22Rv1 (cell line): ENCODE data around the gene GOLGA5.

Source experiments
- H3K27ac ChIP-seq: fragments of 450-650 bp; 2 replicates; pipeline ENCODE4 v1.5.1; 2017
- ZFX ChIP-seq: fragments of 450-650 bp; IDR thresholded peaks from 2 replicates; pipeline ENCODE4 v1.6.1; 2017; ENCODE audit warnings: antibody characterized with exemption, borderline replicate concordance
- TF ChIP-seq, protein P1 (sequence below): fragments of 450-650 bp; IDR thresholded peaks from 2 replicates; pipeline ENCODE4 v1.5.1; 2017; ENCODE audit warnings: mild to moderate bottlenecking

Gene GOLGA5

DNA sequence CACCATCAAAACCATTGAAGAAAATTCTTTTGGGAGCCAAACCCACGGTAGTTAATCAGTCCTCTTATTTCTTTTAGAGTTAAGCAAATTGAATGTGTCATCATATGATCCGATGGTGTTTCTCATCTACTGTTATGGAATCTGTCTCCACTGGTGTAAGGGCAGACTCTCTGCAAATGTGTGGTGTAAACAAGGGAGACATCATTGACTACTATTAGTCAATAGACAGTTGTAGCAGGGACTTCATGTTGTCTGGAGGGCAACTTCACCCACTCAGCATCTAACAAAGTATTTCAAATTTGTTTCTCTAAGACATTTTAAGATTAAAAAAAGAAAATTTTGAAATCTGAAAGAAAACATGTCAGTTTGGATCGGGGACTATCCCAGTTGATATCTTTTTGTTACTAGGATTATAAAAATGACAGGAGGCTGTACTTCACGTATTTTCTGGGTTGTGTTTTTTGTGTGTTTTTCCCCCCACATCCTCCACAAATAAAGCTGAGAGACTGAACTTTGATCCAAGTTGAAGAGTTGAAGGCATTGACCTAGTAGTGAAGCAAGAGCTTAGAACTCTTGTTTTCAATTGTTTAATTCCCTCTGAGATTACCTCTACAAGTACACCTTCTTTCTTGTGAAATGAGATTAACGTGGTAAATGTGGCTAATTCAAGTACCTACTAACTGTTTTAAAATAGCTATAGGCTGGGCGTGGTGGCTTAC, 4.0 kb downstream of the GOLGA5 start:
- no peak overlapping the region for H3K27ac ChIP-seq
- no peak for TF ChIP-seq ZFX
- TF ChIP-seq, protein P1, sequence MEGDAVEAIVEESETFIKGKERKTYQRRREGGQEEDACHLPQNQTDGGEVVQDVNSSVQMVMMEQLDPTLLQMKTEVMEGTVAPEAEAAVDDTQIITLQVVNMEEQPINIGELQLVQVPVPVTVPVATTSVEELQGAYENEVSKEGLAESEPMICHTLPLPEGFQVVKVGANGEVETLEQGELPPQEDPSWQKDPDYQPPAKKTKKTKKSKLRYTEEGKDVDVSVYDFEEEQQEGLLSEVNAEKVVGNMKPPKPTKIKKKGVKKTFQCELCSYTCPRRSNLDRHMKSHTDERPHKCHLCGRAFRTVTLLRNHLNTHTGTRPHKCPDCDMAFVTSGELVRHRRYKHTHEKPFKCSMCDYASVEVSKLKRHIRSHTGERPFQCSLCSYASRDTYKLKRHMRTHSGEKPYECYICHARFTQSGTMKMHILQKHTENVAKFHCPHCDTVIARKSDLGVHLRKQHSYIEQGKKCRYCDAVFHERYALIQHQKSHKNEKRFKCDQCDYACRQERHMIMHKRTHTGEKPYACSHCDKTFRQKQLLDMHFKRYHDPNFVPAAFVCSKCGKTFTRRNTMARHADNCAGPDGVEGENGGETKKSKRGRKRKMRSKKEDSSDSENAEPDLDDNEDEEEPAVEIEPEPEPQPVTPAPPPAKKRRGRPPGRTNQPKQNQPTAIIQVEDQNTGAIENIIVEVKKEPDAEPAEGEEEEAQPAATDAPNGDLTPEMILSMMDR: no peak

GRCh38 chr14:92798811-92799210, 4.7 kb downstream of the GOLGA5 start:
- TF ChIP-seq, protein P1: no peak
- TF ChIP-seq ZFX: no peak

GRCh38 chr14:92800012-92800411, 5.9 kb downstream of the GOLGA5 start:
- no peak for TF ChIP-seq ZFX
- TF ChIP-seq, protein P1: no peak
- H3K27ac ChIP-seq: no peak overlapping the region; the same call in 1 of the 2 replicates

More at GRCh38 chr14:92798811-92799210, 4.7 kb downstream of the GOLGA5 start:
- H3K27ac ChIP-seq: no peak overlapping the region

DNA sequence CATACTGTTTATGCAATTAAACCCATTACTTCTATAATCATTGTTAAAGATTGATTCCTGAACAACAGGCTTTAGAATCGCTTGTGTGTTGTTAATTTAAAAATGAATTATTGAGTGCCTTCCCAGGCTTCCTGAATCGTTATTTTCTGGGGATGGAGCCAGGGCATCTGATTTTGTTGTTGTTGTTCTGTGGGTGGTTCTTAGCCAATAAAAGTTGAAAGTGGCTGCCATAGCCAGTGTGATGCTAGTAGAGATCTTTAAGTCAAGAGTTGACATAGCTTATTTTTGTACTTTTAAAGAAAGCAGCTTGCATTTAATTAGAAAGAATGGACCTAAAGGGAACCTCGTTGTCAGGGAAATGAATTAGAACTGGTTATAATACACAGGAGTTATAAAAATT, 6.4 kb downstream of the GOLGA5 start:
- no peak overlapping the region; the same call in 1 of the 2 replicates for H3K27ac ChIP-seq
- TF ChIP-seq, protein P1: no peak
- TF ChIP-seq ZFX: no peak

GRCh38 chr14:92801917-92802316, 7.8 kb downstream of the GOLGA5 start:
- H3K27ac ChIP-seq: no peak overlapping the region
- TF ChIP-seq, protein P1: no peak
- no peak for TF ChIP-seq ZFX

DNA sequence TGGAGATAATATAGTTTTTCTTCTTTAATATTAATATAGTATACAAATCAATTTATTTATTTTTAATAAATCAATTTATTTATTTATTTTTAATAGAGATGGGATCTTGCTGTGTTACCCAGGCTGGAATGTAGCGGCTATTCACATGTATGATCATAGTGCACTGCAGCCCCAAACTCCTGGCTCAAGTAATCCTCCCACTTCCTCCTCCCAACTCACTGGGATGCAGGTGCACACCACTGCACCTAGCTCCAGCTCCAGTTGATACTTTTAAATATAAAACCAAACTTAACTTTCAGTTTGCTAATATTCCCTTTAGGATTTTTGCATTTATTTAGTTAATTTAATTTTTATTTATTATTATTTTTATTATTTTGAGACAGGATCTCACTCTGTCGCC, 8.6 kb downstream of the GOLGA5 start:
- H3K27ac ChIP-seq: no peak overlapping the region
- TF ChIP-seq, protein P1: no peak
- no peak for TF ChIP-seq ZFX

DNA sequence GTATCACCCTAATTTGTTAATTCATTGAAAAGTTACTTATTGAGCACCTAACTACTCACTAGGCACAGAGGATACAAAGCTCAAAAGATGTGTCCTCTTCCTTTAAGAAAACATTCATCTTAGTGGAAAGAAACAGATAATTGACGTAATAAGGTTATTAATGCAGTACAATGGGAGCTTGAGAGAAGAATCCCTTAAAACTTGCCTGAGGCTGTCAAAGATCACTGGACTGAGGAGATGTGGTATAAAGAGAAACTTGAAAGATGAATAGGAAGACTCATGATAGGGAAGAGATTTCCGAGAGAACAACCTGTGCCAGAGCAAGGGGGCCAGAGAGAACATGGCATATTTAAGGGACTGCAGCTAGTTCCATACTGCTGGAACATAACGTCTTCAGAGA, 19.1 kb downstream of the GOLGA5 start:
- TF ChIP-seq, protein P1: no peak
- no peak overlapping the region for H3K27ac ChIP-seq
